SK-N-SH (cell line): ENCODE results near the gene BRINP3.

Experiments
- CTCF ChIP-seq: fragments of 200-600 bp; sonication (generic); IDR thresholded peaks from 2 replicates; pipeline ENCODE4 v1.6.1; 2017; ENCODE audit warnings: antibody characterized with exemption, mild to moderate bottlenecking, moderate library complexity
- ELF1 ChIP-seq: IDR thresholded peaks from 2 replicates; pipeline ENCODE4 v1.4.0; 2012
- EP300 ChIP-seq, 2 experiments: IDR thresholded peaks; 2 replicates each; pipeline versions ENCODE4 v1.4.0 to v1.6.1; 2012; ENCODE audit warnings: borderline replicate concordance in 1 of 2, low read depth in 1 of 2, low read length in 1 of 2
- MAX ChIP-seq: IDR thresholded peaks from 2 replicates; pipeline ENCODE4 v1.4.0; 2012; ENCODE audit warnings: low read depth
- NFIC ChIP-seq: IDR thresholded peaks from 2 replicates; pipeline ENCODE4 v1.4.0; 2012; ENCODE audit warnings: borderline replicate concordance
- POLR2AphosphoS5 ChIP-seq: IDR thresholded peaks from 2 replicates; pipeline ENCODE4 v1.6.1; 2012; ENCODE audit warnings: low read depth, low read length
- RCOR1 ChIP-seq: fragments of 150-350 bp; IDR thresholded peaks from 2 replicates; pipeline ENCODE4 v1.6.1; 2017; ENCODE audit warnings: antibody characterized with exemption, low read length
- REST ChIP-seq: IDR thresholded peaks from 2 replicates; pipeline ENCODE4 v1.6.1; 2012; ENCODE audit warnings: mild to moderate bottlenecking, low read depth, low read length, moderate library complexity
- SIN3A ChIP-seq: IDR thresholded peaks from 2 replicates; pipeline ENCODE4 v1.6.1; 2012; ENCODE audit warnings: low read depth, mild to moderate bottlenecking, low read length, moderate library complexity, borderline replicate concordance
- TCF12 ChIP-seq: IDR thresholded peaks from 2 replicates; pipeline ENCODE4 v1.4.0; 2012
- YY1 ChIP-seq: IDR thresholded peaks from 2 replicates; pipeline ENCODE4 v1.4.0; 2012; ENCODE audit warnings: low read depth, mild to moderate bottlenecking

GRCh38 chr1:190095596-190095995, 382.1 kb downstream of the BRINP3 start:
- TF ChIP-seq MAX (no peak), EP300 (IDR thresholded peaks at IDR 0.05; ENCODE audit: borderline replicate concordance in 1 of 2, low read depth in 1 of 2, low read length in 1 of 2) (no peak), SIN3A (no peak), CTCF (no peak), YY1 (no peak), ELF1 (no peak), RCOR1 (no peak), REST (no peak), NFIC (no peak), POLR2AphosphoS5 (no peak), TCF12 (no peak)
